NCI-H345 treated with DMSO at 0.1 percent for 48 hours (cell line): ENCODE results near the gene IL24.

ENCODE experiments used
- DNase-seq: peaks from one replicate; lab custom pipeline; 2025; ENCODE audit not compliant: unreplicated experiment; lab: John Stamatoyannopoulos, UW

Gene IL24

DNA sequence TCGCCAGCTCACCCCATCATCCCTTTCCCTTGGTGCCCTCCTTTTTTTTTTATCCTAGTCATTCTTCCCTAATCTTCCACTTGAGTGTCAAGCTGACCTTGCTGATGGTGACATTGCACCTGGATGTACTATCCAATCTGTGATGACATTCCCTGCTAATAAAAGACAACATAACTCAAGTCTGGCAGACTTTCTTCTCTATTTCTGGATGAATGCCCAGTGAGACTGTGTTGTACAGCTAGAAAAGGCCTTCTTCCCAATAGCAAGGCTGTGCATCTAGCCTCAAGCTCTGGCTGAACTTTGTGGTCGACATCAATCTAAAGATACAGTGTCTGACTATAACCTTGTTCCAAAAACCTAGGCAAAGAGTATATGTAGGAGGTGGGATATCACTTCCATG, 6.4 kb downstream of the IL24 start:
- no peak for DNase-seq

DNA sequence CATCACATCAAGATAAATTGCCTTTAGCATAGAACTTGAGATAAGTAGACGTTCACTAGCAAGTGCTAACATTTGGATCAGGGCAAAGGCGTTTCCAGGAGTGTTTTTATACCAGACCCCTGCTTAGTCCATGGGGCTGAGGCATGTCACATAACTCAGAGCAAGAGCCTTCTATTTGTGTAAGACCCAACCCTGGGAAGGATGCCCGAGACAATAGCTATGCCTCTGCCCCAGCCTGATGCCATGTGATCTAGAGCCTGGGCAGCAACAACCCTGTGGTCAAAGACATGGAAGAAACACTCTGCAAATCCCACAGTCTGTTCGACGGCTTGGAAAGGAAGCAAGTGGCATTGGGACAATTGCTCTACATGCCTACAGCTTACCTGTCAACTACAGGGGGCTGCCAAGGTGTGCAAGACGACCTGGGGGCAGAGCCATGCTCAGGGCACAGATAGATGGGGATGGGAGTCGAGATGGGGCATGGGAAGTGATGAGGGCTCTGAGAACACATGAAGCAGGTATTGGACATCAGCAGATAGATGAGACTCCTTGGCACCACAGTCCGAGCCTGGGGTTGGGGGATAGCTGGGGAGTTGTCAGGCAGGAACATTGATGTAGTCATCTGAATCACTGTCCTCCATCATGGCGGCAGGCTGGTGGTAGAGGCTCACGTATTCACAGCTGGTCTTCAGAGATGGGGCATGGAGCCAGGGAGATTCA, 7.3 kb downstream of the IL24 start:
- DNase-seq, result no peak

DNA sequence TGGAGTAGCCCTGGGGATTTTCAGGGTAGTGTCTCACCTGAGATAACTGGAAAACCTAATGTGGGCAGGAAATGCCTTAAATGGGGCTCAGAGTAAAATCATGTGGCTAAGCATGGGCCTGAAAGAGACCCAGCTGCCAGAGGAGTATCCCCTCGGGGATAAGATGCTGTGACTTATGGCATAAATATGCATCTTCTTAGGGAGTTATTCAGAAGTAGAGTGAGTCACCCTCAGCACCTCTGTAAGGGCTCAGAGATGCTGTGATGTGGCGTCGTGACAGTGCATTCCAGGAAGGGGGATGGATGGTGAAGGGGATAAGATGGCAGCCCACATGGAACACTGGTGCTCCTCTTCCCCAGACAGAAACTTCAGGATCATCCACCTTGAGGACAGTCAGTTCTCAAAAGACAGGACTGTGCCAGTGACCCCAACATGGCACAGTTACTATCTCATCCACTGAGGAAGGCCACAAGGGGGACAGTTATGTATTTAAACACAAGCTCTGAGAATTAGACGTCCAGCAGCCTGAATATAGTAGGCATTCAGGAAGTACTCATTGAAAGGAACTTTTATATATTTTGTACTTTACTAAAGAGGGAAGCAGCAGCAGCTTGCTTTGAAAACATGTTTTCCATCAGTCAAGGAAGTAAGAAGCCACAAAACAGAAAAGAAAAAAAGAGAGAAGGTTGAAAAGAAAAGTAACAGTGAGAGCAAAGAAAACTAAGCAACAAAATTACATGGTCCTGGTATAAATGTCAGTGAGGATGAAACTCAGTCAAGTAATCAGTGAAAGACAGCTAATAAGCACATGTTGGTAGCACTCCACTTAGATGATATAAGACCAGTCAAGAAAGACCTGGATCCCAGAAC, 8.3 kb downstream of the IL24 start:
- DNase-seq, result no peak

DNA sequence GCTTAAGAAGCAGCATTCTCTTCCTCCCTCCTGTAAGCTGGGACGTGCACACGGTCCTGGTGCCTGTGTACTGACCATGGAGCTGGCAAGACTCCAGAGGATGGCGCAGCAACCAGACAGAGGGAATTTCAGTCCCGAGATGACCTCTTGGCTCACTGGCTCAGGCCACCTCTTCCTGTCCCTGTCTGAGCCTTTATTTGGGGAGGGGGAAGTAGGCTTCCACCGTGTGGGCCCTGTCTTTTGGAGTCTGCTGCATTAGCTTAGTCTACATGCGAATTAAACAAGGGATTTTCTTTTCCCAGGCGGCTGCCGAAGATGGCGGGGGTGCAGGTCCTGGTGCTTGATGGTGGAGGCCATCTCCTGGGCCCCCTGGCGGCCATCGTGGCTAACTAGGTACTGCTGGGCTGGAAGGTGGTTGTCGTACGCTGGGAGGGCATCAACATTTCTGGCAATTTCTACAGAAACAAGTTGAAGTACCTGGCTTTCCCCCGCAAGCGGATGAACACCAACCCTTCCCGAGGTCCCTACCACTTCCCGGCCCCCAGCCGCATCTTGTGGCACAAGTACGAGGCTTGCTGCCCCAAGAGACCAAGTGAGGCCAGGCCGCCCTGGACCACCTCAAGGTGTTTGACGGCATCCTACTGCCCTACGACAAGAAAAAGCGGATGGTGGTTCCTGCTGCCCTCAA, 10.2 kb downstream of the IL24 start:
- no peak for DNase-seq

DNA sequence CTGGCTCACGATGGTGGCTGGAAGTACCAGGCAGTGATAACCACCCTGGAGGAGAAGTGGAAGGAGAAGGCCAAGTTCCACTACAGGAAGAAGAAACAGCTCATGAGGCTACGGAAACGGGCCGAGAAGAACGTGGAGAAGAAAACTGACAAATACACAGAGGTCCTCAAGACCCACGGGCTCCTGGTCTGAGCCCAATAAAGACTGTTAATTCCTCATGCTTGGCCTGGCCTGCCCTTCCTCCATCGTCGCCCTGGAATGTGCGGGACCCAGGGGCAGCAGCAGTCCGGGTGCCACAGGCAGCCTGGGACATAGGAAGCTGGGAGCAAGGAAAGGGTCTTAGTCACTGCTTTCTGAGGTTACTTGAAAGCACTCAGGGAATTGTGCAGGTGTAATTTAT, 10.8 kb downstream of the IL24 start:
- no peak for DNase-seq

DNA sequence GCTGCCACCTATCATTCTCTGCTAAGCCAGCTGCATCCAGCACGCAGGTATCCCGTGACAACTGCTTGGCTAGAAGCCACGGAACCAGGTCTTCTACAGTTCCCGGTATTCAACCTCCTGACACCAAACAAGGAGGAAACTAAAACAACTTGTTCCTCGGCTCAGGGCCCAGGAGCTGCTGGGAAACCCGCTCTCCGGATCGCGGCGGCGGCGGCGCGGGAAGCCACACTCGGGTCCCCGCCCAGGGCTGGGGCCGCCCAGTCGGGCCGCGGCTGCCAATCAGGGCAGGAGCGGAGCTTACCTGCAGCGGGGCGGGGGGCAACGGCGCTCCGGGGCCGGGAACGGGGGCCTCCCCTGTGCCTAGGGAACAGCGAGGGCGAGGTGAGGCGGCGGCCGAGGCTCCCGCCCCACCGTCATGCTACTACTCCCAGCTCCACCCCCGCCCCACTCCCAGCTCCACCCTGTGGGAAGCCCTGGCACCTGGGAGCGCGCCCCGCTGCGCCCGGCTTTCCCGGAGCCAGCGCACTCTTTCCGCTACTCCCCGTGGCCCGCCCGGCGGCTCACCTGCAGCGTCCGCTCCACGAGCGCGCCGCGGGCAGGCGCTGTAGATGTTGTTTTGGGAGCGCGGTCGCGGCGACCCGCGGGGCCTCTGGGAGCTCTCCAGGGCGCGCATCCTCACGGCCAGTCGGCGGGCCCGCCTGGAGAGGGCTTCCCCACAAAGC, 12.1 kb downstream of the IL24 start:
- peak; percentile 50 for DNase-seq

DNA sequence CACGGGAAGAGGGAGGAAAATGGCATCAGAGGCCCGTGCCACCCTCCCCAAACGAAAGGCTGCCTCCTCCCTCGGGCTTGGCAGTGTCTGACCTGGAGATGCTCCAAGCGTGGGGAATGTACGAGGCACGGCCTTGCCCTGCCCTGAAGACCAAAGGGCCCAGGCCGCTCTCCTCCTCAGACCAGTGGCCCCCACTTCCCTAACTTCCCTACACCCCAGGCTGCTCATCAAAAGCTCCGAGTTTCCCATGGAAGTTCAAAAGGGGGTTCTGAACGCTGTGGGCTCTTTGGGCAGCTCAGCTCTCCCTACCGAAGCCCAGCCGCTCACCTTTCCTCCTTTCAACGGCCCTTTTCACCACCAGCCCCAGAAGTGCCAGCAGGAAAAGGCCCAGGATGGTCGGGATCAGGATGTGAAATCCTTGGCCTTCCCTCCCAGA, 12.7 kb downstream of the IL24 start:
- DNase-seq, result peak; percentile 22

DNA sequence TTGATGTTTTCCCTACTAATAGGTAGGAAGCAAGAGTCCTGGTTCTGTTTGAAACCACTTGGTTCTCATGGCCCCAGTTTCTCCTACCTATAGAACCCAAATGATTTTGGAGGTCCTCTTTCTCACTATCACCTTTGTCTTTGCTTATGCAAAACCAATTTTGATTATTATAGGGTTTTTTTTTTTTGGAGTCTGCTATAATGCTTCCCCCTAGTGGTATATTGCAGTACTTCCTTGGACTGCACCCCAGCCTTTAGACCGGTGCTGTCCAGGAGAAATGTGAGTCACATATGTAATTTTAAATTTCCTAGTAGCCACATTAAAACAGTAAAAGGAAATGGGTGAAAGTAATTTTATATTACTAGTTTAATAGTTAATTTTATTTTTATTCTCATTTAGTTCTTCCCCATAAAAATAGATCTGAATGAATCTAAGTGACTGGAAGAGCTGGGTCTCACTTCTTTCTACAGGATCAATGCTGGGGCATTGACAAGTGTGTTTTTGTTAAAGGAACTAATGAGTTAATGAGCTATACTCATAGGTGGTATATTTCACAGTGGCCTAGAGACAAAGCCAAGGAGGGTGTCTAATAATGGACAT, 13.9 kb downstream of the IL24 start:
- DNase-seq, result peak; percentile 47

DNA sequence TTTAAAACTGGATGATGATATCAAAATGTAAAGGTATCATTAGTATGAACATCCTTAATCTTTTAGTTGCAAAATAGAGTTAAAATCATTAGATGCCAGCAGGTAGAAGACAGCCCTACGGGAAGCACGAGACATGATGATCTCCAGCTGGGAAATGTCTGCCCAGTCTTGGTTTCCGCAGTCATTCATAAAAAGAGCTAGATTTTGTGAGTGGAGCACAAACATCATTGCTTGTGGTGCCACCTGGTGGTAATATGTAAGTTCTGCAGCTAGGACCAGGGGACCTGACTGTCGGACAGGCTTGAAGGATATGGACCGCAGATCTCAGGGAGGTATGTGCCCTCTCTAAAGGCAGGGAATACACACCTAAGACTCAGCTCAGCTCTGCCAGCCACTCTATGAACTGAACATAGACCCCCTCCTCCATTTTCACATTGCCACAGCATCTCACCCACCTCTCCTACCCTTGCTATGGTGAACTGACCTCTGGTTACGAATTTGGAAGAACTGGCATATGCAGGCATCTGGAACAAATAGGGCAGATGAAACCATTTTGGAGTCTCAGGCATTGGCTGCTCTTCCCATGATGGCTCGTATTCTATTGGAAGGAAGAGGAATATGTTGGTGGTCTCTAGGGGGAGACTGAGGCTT, 15.3 kb downstream of the IL24 start:
- DNase-seq, result peak; percentile 81

DNA sequence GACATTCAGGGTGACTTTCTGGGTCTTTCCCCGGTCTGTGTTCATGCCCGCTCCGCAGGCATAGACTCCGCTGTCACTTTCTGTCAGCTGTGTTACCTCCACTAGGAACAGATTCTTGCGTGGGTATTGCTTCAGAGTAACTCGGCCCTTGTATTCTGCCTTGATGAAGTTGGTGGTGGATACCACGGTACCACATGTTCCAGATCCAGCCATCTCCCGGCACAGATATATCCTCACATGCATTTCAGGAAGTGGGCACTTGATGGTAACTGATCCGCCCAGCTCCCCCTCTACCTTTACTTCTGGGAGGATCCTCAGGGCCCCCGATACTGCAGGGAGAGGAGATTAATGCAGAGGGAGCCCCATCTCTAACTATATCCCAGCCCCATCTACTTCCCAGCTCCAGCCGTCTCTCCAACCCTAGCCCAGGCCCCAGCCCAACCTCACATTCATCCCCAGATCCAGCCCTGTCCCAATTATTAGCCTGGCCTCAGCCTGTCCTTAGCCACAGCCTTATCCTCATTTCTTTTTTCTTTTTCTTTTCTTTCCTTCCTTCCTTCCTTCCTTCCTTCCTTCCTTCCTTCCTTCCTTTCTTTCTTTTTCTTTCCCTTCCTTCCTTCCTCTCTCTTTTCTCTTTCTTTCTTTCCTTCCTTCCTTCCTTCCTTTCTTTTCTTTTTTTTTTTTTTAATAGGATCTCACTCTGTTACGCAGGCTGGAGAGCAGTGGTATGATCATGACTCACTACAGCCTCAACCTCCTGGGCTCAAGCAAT, 16.7 kb downstream of the IL24 start:
- no peak for DNase-seq

DNA sequence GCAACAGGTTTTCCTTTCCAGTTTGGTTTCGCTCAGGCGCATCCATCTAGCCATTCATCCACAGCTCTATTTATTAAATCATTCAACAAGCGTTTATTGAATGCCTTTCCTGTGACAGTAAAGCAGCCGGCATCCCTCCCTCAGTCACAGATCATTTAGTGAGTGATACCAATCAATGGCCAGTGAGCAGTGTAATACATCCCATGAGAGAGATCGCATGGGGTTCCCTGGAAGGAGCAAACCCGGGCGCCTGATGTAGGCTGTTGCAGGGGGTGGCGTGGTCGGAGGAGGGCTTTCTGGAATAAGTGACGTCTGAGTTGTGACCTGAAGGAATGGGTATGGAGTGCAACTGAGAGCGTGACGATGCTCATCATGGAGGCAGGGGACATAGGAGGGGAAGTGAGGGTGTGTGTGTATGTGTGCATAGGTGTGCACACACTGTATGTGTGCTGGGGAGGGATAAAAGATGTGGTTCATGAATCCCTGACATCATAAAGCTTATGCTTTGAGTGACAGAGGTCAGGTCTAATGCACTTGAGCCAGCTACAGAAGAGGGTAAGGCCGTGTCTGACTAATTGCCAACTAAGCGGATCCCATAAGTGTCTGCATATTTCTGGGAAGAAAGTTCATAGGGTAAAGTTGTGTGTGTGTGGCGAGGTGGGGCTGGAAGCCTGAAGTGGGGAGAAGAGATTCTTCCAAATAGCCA, 17.9 kb downstream of the IL24 start:
- DNase-seq, result no peak

DNA sequence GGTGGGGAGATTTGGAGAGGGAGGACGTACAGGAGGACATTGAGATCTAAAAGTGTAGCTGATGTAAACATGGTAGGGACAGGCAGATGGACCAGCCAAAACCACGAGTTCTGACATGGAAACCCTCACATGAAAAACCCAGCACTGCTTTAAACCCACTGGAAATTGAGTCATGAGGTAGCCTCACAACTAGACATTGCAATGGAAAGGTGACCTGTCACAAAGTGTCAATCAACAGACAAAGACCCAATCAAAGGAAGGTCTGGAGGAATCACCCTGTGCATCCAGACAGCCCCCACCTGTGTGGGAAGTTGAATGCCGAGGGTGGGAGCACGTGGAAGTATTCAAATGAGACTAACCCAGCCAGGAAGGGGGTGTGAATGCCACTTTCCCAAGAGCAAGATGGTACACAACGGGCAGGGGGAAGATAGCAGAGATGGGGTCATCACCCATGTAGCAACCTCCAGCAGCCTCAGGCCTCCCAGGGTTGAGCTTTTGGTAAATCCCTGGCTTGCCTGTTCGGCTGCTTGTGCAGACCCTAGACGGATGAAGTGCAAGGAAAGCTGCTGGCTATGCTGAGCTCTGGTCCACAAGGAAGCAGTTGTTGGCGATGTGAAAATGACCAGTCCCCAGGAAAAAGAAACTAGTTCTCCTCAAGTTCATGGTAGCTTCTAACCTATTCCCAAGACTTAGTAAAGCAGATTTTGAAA, 18.9 kb downstream of the IL24 start:
- no peak for DNase-seq

DNA sequence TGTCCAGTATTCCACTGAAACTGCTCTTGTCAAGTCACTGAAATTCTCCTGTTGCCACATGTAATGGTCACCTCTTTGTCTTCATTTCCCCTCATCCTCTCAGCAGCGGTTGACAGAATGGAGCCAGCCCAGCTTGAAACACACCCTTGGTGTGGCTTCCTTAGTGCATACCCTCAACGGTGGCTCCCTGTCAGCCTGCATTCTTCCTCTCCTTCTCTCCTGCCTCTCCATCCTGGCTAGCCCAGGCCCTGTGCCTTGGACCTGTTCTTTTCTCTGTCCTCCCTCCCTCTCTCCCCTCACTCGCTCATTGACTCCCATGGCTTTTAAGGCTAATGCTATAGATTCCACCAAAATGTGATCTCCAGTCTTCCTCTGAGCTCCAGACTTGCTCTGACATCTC, 20.8 kb downstream of the IL24 start:
- no peak for DNase-seq

DNA sequence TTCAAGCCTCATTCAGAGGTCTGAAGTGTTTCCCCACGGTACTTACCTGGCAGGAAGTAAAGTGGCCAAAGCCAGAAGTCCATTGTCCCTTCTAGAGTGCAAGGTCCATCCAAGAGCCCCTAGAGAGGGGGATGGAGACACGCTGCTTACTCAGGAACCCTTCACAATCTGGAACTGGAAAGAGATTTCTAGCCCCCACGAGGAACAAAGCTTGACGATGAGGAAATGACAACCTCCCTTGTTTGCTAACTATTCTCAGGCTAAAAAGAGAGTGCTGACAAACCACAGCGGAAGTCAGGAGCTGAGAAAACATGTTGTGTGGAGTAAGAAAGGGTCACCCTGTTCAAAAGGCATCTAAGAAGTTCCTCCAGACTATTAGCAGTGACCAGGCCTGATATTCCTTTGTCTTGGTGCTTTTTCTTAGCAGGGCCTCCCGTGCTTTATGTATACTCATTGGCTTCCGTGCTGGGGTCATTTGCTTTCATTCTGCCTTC, 24.6 kb downstream of the IL24 start, which contains the start of gene FCMR:
FCMR (minus strand) TSS at position 170 of the 494 bp plus-strand sequence; CDS start at position 83, 87 bp downstream.
- DNase-seq, result no peak

DNA sequence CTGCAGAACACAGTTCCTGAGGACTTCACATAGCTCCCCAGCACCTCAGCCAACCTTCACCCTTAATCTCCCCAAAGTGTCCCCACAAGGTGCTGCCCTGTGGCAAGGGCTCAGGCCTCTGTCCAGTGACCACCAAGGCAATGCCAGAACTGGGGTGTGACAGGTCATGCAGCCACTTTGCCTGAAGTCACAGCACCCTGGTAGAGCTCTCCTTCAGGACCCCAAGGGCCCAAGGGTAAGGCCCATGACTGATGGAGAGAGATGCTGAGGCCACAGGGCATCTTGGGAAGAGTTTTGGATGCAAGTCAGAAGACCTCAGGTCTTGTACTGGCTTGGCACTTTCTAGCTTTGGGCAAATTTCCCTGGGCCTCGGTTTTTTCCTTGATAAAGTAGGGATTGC, 25.3 kb downstream of the IL24 start:
- DNase-seq, result no peak

DNA sequence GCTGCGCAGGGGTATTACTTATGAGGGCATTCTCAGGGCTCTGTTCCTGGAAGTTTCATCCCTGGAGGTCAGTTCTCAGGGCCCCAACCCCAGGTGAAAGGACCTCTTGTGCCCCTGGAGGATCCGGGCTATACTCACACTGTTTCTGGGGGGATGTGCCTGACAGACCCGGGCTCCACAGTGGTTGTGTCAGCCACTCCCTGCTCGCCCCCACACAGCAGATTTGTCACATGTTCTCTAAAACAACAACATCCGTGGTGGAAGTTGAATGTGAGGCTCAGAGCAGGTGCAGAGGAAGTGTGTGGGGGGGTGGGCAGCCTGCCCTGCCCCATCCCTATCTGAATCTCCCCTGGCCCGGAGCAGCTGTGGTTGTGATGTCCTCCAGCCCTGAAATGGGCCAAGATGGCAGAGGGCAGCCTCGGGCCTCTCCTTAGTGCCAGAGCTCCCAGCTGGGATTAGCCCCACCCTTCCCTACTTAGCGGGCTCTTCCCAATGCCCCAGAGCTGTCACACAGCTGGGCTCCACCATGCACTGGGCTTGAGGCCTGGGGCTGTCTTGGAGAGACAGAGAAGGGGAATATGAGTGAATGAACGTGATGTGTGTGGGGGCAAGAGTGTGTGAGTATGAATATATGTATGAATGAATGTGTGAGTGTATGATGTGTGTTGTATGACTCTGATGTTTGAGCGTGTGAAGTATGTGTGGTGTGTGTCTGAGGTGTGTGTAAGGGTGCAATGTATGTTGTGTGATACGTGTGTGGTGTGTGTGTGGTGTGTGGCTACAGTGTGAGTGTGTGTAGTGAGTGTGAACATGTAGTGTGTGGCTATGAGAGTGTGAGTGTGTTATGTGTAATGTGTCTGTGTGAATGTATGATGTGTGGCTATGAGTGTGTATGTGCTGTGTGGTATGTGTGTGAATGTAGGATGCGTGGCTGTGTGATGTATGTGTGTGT, 26.0 kb downstream of the IL24 start:
- DNase-seq, result no peak
